Nephron (organoid): Measurements from ENCODE around the gene NCK2.
A peak's percentile ranks its signal among the peaks of the same experiment; 100 is the strongest.

Experiments
- H3K27ac Mint-ChIP-seq, 3 experiments: 2 replicates each; pipeline ENCODE4 v1.8.0; 2020; ENCODE audit warnings: mixed read lengths in 3 of 3, mild to moderate bottlenecking in 2 of 3, moderate library complexity in 1 of 3
- H3K27me3 Mint-ChIP-seq: 2 replicates; pipeline ENCODE4 v1.8.0; 2021; ENCODE audit warnings: low read depth, mild to moderate bottlenecking, moderate library complexity, mixed read lengths
- H3K36me3 Mint-ChIP-seq: 2 replicates; pipeline ENCODE4 v1.8.0; 2020; ENCODE audit warnings: low read depth, mixed read lengths
- H3K4me1 Mint-ChIP-seq: 2 replicates; pipeline ENCODE4 v1.8.0; 2020; ENCODE audit warnings: mixed read lengths
- H3K4me3 Mint-ChIP-seq, 3 experiments: 2 replicates each; pipeline ENCODE4 v1.8.0; 2020; ENCODE audit warnings: mild to moderate bottlenecking in 3 of 3, mixed read lengths in 3 of 3, moderate library complexity in 2 of 3
- H3K9me3 Mint-ChIP-seq: 2 replicates; pipeline ENCODE4 v1.8.0; 2020; ENCODE audit warnings: mixed read lengths
- CTCF ChIP-seq, 3 experiments: fragments of 200-600 bp; sonication (generic); IDR thresholded peaks; one replicate each; pipeline ENCODE4 v1.5.0; 2021; ENCODE audit warnings: antibody characterized with exemption in 3 of 3; ENCODE audit not compliant: unreplicated experiment in 3 of 3

The NCK2 gene

GRCh38 chr2:105797298-105797819, 52.6 kb downstream of the NCK2 start:
- no peak for TF ChIP-seq CTCF (IDR thresholded peaks at IDR 0.05; ENCODE audit: unreplicated experiment in 3 of 3)
- no peaks in the 10 kb centered on the region for H3K27me3 Mint-ChIP-seq
- no peaks in the 10 kb centered on the region for H3K9me3 Mint-ChIP-seq
- peaks cover 66% of the 10 kb centered on the region for H3K4me1 Mint-ChIP-seq
- H3K27ac Mint-ChIP-seq, result peak overlapping the region in 1 of 3 experiments; percentile 3
- H3K36me3 Mint-ChIP-seq, result peaks cover 12% of the 10 kb centered on the region
- no peak overlapping the region for H3K4me3 Mint-ChIP-seq

- Mint-ChIP-seq H3K9me3 (no peaks in the 10 kb centered on the region), H3K27ac (peak overlapping the region in 2 of 3 experiments; percentile 29 to 38), H3K4me1 (peaks cover 69% of the 10 kb centered on the region), H3K27me3 (no peaks in the 10 kb centered on the region), H3K36me3 (peaks cover 13% of the 10 kb centered on the region), H3K4me3 (no peak overlapping the region)
- TF ChIP-seq CTCF (IDR thresholded peaks at IDR 0.05; ENCODE audit: unreplicated experiment in 3 of 3), result no peak
Measured at GRCh38 chr2:105798595-105798994, 53.9 kb downstream of the NCK2 start.

- no peak overlapping the region for H3K4me3 Mint-ChIP-seq
- H3K4me1 Mint-ChIP-seq, result peaks cover 84% of the 10 kb centered on the region
- H3K27ac Mint-ChIP-seq, result peak overlapping the region in 2 of 3 experiments; percentile 31 to 33
- no peaks in the 10 kb centered on the region for H3K9me3 Mint-ChIP-seq
- no peaks in the 10 kb centered on the region for H3K27me3 Mint-ChIP-seq
- no peak for TF ChIP-seq CTCF (IDR thresholded peaks at IDR 0.05; ENCODE audit: unreplicated experiment in 3 of 3)
- H3K36me3 Mint-ChIP-seq, result peaks cover 13% of the 10 kb centered on the region
Measured at GRCh38 chr2:105800036-105800713, 55.5 kb downstream of the NCK2 start.

GRCh38 chr2:105800953-105801635, 56.4 kb downstream of the NCK2 start:
- H3K27ac Mint-ChIP-seq, result peak overlapping the region in 2 of 3 experiments; percentile 31 to 33
- peaks cover 13% of the 10 kb centered on the region for H3K36me3 Mint-ChIP-seq
- no peak for TF ChIP-seq CTCF (IDR thresholded peaks at IDR 0.05; ENCODE audit: unreplicated experiment in 3 of 3)
- H3K4me3 Mint-ChIP-seq, result no peak overlapping the region
- peaks cover 75% of the 10 kb centered on the region for H3K4me1 Mint-ChIP-seq
- no peaks in the 10 kb centered on the region for H3K9me3 Mint-ChIP-seq
- no peaks in the 10 kb centered on the region for H3K27me3 Mint-ChIP-seq

GRCh38 chr2:105801961-105802360, 57.2 kb downstream of the NCK2 start:
- Mint-ChIP-seq H3K9me3 (no peaks in the 10 kb centered on the region), H3K36me3 (peaks cover 13% of the 10 kb centered on the region), H3K4me3 (no peak overlapping the region), H3K27ac (peak overlapping the region in 1 of 3 experiments; percentile 21), H3K27me3 (no peaks in the 10 kb centered on the region), H3K4me1 (peaks cover 67% of the 10 kb centered on the region)
- TF ChIP-seq CTCF (IDR thresholded peaks at IDR 0.05; ENCODE audit: unreplicated experiment in 3 of 3), result no peak
